Lower leg skin (tissue), 3 donors: ENCODE results near the gene LCN2.

ENCODE experiments used
- POLR2A ChIP-seq, 2 donors: fragments of 450-650 bp; IDR thresholded peaks; one replicate each; pipeline ENCODE4 v1.6.1; 2016 to 2017; ENCODE audit warnings: antibody characterized with exemption in 2 of 2, mild to moderate bottlenecking in 1 of 2, moderate library complexity in 1 of 2
- TF ChIP-seq, protein P1 (sequence below), 3 donors: fragments of 450-650 bp; IDR thresholded peaks; one replicate each; pipeline ENCODE4 v1.5.1; 2016; ENCODE audit warnings: antibody characterized with exemption in 3 of 3, mild to moderate bottlenecking in 3 of 3, moderate library complexity in 2 of 3

- TF ChIP-seq, protein P1, sequence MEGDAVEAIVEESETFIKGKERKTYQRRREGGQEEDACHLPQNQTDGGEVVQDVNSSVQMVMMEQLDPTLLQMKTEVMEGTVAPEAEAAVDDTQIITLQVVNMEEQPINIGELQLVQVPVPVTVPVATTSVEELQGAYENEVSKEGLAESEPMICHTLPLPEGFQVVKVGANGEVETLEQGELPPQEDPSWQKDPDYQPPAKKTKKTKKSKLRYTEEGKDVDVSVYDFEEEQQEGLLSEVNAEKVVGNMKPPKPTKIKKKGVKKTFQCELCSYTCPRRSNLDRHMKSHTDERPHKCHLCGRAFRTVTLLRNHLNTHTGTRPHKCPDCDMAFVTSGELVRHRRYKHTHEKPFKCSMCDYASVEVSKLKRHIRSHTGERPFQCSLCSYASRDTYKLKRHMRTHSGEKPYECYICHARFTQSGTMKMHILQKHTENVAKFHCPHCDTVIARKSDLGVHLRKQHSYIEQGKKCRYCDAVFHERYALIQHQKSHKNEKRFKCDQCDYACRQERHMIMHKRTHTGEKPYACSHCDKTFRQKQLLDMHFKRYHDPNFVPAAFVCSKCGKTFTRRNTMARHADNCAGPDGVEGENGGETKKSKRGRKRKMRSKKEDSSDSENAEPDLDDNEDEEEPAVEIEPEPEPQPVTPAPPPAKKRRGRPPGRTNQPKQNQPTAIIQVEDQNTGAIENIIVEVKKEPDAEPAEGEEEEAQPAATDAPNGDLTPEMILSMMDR (IDR thresholded peaks at IDR 0.05), result no peak
- TF ChIP-seq POLR2A (IDR thresholded peaks at IDR 0.05), result no peak
These were observed 819 bp downstream of the LCN2 start for GRCh38 chr9:128149951-128150593.
